ENCODE measurements around the gene FUT4.

DNA sequence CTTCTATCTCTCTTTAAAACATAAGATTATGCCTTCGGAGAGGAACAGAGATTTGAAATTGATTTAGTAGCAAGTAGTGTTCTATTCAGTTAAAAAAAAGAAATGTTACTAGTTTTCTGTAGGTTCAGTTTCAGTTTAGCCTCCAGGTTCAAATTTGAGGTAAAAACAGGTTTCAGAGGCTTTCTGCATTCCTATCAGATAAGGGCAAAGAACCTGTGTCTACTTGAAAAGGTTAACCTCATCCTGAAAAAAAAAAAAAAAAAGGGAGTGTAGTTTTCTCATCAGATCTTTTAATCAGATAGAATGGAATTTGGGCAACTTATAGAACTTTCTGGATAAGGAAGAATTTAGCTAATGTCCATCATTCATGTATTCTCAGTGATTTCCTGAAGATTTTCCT, 19.4 kb upstream of the FUT4 start:
- TF ChIP-seq, protein P1, sequence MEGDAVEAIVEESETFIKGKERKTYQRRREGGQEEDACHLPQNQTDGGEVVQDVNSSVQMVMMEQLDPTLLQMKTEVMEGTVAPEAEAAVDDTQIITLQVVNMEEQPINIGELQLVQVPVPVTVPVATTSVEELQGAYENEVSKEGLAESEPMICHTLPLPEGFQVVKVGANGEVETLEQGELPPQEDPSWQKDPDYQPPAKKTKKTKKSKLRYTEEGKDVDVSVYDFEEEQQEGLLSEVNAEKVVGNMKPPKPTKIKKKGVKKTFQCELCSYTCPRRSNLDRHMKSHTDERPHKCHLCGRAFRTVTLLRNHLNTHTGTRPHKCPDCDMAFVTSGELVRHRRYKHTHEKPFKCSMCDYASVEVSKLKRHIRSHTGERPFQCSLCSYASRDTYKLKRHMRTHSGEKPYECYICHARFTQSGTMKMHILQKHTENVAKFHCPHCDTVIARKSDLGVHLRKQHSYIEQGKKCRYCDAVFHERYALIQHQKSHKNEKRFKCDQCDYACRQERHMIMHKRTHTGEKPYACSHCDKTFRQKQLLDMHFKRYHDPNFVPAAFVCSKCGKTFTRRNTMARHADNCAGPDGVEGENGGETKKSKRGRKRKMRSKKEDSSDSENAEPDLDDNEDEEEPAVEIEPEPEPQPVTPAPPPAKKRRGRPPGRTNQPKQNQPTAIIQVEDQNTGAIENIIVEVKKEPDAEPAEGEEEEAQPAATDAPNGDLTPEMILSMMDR (IDR thresholded peaks at IDR 0.05), result no peak
- no peak for TF ChIP-seq POLR2AphosphoS5 (IDR thresholded peaks at IDR 0.05)
